Prostate gland (tissue), 2 donors: ENCODE results near the gene FRMD4A.

Experiments used
- POLR2A ChIP-seq: fragments of 450-650 bp; IDR thresholded peaks from one replicate; pipeline ENCODE4 v1.6.1; 2016; ENCODE audit warnings: antibody characterized with exemption, mild to moderate bottlenecking
- POLR2AphosphoS5 ChIP-seq: sonication (generic); formaldehyde crosslinking; IDR thresholded peaks from one replicate; pipeline ENCODE4 v1.6.1; 2017; ENCODE audit warnings: antibody characterized with exemption
- TF ChIP-seq, protein P1 (sequence below), 4 experiments: fragments of 200-600 bp in 2 of 4; fragments of 450-650 bp in 2 of 4; sonication (generic) in 2 of 4; IDR thresholded peaks; 1 replicate in 3 of 4; 2 replicates in 1 of 4; pipeline ENCODE4 v1.5.1; 2016 to 2019; ENCODE audit warnings: antibody characterized with exemption in 4 of 4, mild to moderate bottlenecking in 2 of 4, moderate library complexity in 2 of 4

DNA sequence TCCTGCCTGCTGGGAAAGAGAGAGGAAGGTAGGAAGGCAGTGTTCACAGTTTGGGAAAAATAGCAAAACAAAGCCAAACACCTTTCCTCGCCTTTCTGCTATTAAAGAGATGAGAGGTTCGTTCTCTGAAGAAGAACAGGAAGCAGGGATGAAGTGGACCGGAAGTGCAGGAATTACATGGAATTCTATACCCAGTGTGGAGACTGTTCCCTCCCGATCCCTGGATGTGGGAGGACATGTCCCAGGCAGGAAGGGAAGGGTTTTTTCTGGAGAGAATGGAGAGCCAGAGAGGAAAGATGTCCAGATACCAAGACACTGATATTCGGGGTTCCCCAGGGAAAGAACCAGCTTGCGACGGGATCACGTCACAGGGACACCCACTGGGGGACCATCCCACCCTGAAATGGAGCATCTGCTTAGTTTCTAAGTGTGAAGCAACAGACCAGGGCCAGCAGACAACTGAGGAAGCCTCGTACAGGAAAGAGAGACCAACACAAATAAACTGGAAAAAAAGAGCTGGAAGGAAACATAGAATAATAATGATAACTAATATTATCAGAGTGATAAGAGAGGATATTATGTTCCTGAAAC is 556.3 kb downstream of the FRMD4A start:
- TF ChIP-seq POLR2AphosphoS5 (no peak), POLR2A (no peak)
- TF ChIP-seq, protein P1, sequence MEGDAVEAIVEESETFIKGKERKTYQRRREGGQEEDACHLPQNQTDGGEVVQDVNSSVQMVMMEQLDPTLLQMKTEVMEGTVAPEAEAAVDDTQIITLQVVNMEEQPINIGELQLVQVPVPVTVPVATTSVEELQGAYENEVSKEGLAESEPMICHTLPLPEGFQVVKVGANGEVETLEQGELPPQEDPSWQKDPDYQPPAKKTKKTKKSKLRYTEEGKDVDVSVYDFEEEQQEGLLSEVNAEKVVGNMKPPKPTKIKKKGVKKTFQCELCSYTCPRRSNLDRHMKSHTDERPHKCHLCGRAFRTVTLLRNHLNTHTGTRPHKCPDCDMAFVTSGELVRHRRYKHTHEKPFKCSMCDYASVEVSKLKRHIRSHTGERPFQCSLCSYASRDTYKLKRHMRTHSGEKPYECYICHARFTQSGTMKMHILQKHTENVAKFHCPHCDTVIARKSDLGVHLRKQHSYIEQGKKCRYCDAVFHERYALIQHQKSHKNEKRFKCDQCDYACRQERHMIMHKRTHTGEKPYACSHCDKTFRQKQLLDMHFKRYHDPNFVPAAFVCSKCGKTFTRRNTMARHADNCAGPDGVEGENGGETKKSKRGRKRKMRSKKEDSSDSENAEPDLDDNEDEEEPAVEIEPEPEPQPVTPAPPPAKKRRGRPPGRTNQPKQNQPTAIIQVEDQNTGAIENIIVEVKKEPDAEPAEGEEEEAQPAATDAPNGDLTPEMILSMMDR (IDR thresholded peaks at IDR 0.05) = no peak
